PFSK-1 (cell line): Measurements from ENCODE around the gene CD72.

ENCODE experiments used
- FOXP2 ChIP-seq: optimal IDR thresholded peaks from 2 replicates; pipeline ENCODE3; 2011; ENCODE audit warnings: borderline replicate concordance, control low read depth, inconsistent platforms; ENCODE audit not compliant: insufficient read depth; ENCODE audit errors: extremely low read length, extremely low read depth
- POLR2AphosphoS5 ChIP-seq: IDR thresholded peaks from 2 replicates; pipeline ENCODE4 v1.6.1; 2012; ENCODE audit warnings: low read depth, mild to moderate bottlenecking, control low read depth, low read length, moderate library complexity
- SIN3A ChIP-seq: IDR thresholded peaks from 2 replicates; pipeline ENCODE4 v1.6.1; 2012; ENCODE audit warnings: mild to moderate bottlenecking, low read length, moderate library complexity, borderline replicate concordance; ENCODE audit not compliant: insufficient read depth
- TAF1 ChIP-seq: IDR thresholded peaks from 2 replicates; pipeline ENCODE4 v1.6.1; 2012; ENCODE audit warnings: low read length, control low read depth, borderline replicate concordance; ENCODE audit not compliant: insufficient read depth
- TF ChIP-seq, protein P1 (sequence below), 2 experiments: IDR thresholded peaks; 2 replicates each; pipeline versions ENCODE4 v1.6.1 to v1.8.0; 2011 to 2012; ENCODE audit warnings: low read depth in 2 of 2, low read length in 2 of 2, control low read depth in 1 of 2, inconsistent platforms in 1 of 2, mild to moderate bottlenecking in 1 of 2, moderate library complexity in 1 of 2; ENCODE audit not compliant: insufficient read depth in 1 of 2

The CD72 gene

DNA sequence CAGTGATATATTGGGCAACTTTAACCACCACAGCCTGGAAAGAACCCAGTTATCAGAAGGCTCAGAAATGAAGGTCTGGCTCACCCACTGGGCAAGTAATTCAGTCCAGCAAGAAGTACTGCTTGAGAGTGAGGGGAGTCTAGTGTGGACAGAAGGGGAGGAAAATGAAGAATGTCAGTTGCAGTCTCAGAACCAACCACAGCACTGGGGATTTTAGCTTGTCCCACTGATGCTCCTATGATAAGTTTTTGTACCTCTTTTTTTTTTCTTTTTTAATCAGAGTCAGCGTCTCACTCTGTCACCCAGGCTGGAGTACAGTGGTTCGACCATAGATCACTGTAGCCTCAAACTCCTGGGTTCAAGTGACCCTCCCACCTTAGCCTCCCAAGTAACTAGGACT lies 9.4 kb upstream of the CD72 start:
- TF ChIP-seq, protein P1, sequence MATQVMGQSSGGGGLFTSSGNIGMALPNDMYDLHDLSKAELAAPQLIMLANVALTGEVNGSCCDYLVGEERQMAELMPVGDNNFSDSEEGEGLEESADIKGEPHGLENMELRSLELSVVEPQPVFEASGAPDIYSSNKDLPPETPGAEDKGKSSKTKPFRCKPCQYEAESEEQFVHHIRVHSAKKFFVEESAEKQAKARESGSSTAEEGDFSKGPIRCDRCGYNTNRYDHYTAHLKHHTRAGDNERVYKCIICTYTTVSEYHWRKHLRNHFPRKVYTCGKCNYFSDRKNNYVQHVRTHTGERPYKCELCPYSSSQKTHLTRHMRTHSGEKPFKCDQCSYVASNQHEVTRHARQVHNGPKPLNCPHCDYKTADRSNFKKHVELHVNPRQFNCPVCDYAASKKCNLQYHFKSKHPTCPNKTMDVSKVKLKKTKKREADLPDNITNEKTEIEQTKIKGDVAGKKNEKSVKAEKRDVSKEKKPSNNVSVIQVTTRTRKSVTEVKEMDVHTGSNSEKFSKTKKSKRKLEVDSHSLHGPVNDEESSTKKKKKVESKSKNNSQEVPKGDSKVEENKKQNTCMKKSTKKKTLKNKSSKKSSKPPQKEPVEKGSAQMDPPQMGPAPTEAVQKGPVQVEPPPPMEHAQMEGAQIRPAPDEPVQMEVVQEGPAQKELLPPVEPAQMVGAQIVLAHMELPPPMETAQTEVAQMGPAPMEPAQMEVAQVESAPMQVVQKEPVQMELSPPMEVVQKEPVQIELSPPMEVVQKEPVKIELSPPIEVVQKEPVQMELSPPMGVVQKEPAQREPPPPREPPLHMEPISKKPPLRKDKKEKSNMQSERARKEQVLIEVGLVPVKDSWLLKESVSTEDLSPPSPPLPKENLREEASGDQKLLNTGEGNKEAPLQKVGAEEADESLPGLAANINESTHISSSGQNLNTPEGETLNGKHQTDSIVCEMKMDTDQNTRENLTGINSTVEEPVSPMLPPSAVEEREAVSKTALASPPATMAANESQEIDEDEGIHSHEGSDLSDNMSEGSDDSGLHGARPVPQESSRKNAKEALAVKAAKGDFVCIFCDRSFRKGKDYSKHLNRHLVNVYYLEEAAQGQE (IDR thresholded peaks at IDR 0.05; ENCODE audit: insufficient read depth in 1 of 2, low read depth in 2 of 2, low read length in 2 of 2), result no peak
- TF ChIP-seq SIN3A, result no peak
- no peak for TF ChIP-seq FOXP2
- no peak for TF ChIP-seq TAF1
- TF ChIP-seq POLR2AphosphoS5, result no peak

DNA sequence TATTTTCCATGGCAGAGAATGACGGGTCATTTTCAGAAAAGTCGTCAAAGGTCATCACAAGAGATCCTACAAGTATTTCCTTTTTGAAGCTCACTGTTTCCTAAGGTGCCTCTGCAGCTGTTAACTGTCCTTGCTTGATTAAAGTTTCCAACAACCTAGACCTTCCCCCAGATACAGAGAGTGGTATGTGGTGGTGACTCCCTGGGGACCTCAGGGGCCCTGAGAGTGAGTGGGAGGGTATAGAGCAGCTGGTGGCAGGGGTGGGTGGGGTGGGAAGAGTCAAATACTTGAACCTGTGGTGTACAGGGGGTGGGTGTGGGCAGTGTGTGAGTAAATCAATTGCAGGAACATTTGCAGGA lies 1.6 kb upstream of the CD72 start:
- TF ChIP-seq SIN3A, result no peak
- TF ChIP-seq, protein P1 (IDR thresholded peaks at IDR 0.05; ENCODE audit: insufficient read depth in 1 of 2, low read depth in 2 of 2, low read length in 2 of 2), result no peak
- no peak for TF ChIP-seq FOXP2
- no peak for TF ChIP-seq TAF1
- no peak for TF ChIP-seq POLR2AphosphoS5

DNA sequence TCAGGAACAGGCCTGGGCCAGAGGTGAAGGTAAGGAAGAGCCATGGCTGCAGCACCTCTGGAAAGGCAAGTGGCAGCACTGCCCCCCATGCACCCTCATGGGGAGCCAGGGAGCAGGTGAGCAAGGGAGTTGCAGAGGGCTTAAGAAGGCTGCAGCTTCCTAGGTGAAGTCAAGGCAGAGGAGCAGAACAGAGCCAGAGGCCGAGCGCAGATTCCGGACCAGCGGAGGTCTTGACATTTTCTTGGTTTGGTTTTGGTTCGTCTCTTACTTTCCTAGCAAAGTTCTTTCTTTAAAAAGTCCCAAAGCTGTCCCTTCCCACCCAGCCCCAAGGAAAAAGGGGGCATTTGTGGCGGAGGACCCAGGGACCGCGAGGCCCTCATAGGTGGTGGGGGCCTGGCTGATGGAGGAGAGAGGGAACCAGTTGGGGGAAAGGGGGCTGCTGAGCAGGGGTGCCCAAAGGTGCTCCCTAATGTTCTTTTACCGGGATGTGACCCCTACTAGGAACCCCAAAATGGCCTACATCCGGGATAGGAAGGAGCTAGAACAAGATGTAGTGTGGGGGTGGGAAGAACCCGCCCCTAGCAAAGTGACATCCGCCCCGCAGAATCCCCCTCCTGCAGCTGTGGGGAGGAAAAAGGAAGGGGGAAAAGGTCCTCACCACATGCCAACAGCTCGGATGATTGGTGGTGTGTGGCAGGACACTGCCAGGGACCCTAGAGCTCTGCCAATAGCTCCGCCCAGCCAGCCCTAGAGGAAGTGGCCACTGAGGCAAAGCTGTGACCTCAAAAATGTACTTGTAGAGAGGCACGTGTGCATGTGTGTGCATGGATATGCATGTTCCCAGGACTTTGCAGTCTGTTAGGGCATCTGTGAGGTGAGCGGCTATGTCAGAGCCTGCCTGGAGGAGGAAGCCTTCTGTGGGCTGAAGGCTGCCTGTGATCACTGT lies 914 bp upstream of the CD72 start:
- no peak for TF ChIP-seq SIN3A
- TF ChIP-seq POLR2AphosphoS5, result no peak
- TF ChIP-seq, protein P1 (IDR thresholded peaks at IDR 0.05; ENCODE audit: insufficient read depth in 1 of 2, low read depth in 2 of 2, low read length in 2 of 2), result no peak
- no peak for TF ChIP-seq TAF1
- no peak for TF ChIP-seq FOXP2

DNA sequence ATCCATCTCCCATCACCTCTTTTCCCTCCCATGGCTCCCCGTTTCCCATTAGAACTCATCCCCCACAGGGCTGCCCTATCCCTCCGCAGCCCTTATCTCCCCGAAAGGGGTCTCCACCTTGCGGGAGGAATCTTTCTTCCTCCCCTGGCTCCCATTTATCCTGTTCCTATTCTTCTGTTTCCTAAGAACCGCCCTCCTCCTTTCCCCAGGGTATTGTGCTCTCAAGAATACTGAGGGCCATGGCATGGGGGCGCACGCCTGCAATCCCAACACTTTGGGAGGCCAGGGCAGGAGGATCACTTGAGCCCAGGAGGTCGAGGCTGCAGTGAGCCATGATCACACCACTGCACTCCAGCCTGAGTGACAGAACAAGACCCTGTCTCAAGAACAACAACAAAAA lies 665 bp downstream of the CD72 start:
- no peak for TF ChIP-seq SIN3A
- TF ChIP-seq, protein P1 (IDR thresholded peaks at IDR 0.05; ENCODE audit: insufficient read depth in 1 of 2, low read depth in 2 of 2, low read length in 2 of 2), result no peak
- TF ChIP-seq TAF1, result no peak
- no peak for TF ChIP-seq FOXP2
- no peak for TF ChIP-seq POLR2AphosphoS5
